HCT116 (cell line): ENCODE measurements around the gene BMP8B. TPM values are rescaled to one million over a fixed set of nuclear protein-coding genes. Genes with fewer than 3 reads are reported as not detected.
A peak's percentile ranks its signal among the peaks of the same experiment; 100 is the strongest.

Experiments used
- ATAC-seq: fragments of 200-7000 bp; cut with Tn5 transposase; 2 replicates; pipeline ENCODE4 v1.9.1; 2020; ENCODE audit warnings: mild to moderate bottlenecking, moderate library complexity
- BruUV-seq: library from RNA; stranded (reverse); fragments of 400-500 nt; replicated peaks from 2 replicates; lab custom pipeline; 2021; lab: Mats Ljungman, UMichigan
- CTCF ChIA-PET: fragments of 300-600 bp; sonication (Branson Sonifier 250); formaldehyde crosslinking; loops from one replicate; lab custom pipeline; 2021; ENCODE audit warnings: antibody characterized with exemption; lab: Charles Lee
- POLR2A ChIA-PET: fragments of 300-600, 350-600 bp; sonication (Branson Sonifier 250); formaldehyde crosslinking; loops from one replicate; lab custom pipeline; 2021; ENCODE audit warnings: antibody characterized with exemption; lab: Charles Lee
- RAD21 ChIA-PET, 2 experiments: fragments of 300-600 bp; sonication (Branson Sonifier 250); formaldehyde crosslinking; loops; one replicate each; lab custom pipeline; 2023; ENCODE audit warnings: low total read pairs in 2 of 2; ENCODE audit not compliant: uncharacterized antibody in 2 of 2, unreplicated experiment in 2 of 2, low non-redundant PET in 1 of 2; lab: Charles Lee
- DNase-seq: peaks from one replicate; pipeline ENCODE4 v3.0.0-alpha.2; 2010; ENCODE audit warnings: low read depth, low spot score
- H2AFZ ChIP-seq: fragments of 200-600 bp; shearing (Covaris generic), sonication (generic); 2 replicates; pipeline ENCODE4 v1.6.1; 2017; ENCODE audit warnings: low read depth, mixed run types, mixed read lengths, antibody characterized with exemption, low read length; ENCODE audit not compliant: poor library complexity, severe bottlenecking
- H3K27ac ChIP-seq: 2 replicates; pipeline ENCODE4 v1.5.1; 2012; ENCODE audit warnings: low read depth, low read length
- H3K27me3 ChIP-seq: fragments of 200-600 bp; sonication (generic); 2 replicates; pipeline ENCODE4 v1.6.1; 2016; ENCODE audit warnings: mixed run types, low read length, mixed read lengths; ENCODE audit not compliant: insufficient read depth
- H3K36me3 ChIP-seq, 2 experiments: fragments of 200-500 bp in 1 of 2; fragments of 200-600 bp in 1 of 2; sonication (Bioruptor generic) in 1 of 2; sonication (generic) in 1 of 2; 2 replicates each; pipeline versions ENCODE4 v1.5.1 to v1.6.1; 2014 to 2016; ENCODE audit warnings: low read length in 2 of 2, inconsistent platforms in 1 of 2, mixed read lengths in 1 of 2, mixed run types in 1 of 2; ENCODE audit not compliant: insufficient read depth in 2 of 2, control insufficient read depth in 1 of 2
- H3K4me1 ChIP-seq, 2 experiments: fragments of 200-600 bp in 1 of 2; sonication (generic) in 1 of 2; 2 replicates each; pipeline versions ENCODE4 v1.5.1 to v1.6.1; 2012 to 2017; ENCODE audit warnings: low read length in 2 of 2, inconsistent platforms in 1 of 2, mild to moderate bottlenecking in 1 of 2, mixed read lengths in 1 of 2, mixed run types in 1 of 2, moderate library complexity in 1 of 2; ENCODE audit not compliant: insufficient read depth in 2 of 2, control insufficient read depth in 1 of 2
- H3K4me2 ChIP-seq: fragments of 200-600 bp; sonication (generic); 2 replicates; pipeline ENCODE4 v1.6.1; 2017; ENCODE audit warnings: mixed run types, low read length, mixed read lengths
- H3K4me3 ChIP-seq, 2 experiments: fragments of 200-600 bp in 1 of 2; sonication (generic) in 1 of 2; replicated peaks in 1 of 2; 2 replicates each; pipeline ENCODE4 v1.5.1; 2011 to 2016; ENCODE audit warnings: low read length in 2 of 2, control low read depth in 1 of 2, low read depth in 1 of 2, mild to moderate bottlenecking in 1 of 2, mixed read lengths in 1 of 2, mixed run types in 1 of 2
- H3K79me2 ChIP-seq: fragments of 200-600 bp; sonication (generic); 2 replicates; pipeline ENCODE4 v1.6.1; 2017; ENCODE audit warnings: mild to moderate bottlenecking, mixed run types, low read length, moderate library complexity, mixed read lengths; ENCODE audit not compliant: insufficient read depth
- H3K9ac ChIP-seq: fragments of 200-600 bp; sonication (generic); 2 replicates; pipeline ENCODE4 v1.6.1; 2016; ENCODE audit warnings: low read length, mixed read lengths
- H3K9me2 ChIP-seq: fragments of 200-600 bp; sonication (generic), shearing (Covaris generic); 2 replicates; pipeline ENCODE4 v1.6.1; 2017; ENCODE audit warnings: mixed run types, mild to moderate bottlenecking, moderate library complexity; ENCODE audit not compliant: insufficient read depth
- H3K9me3 ChIP-seq, 2 experiments: fragments of 200-500 bp in 1 of 2; fragments of 200-600 bp in 1 of 2; sonication (Bioruptor generic) in 1 of 2; sonication (generic) in 1 of 2; 2 replicates each; pipeline ENCODE4 v1.6.1; 2014 to 2017; ENCODE audit warnings: low read length in 2 of 2, mixed read lengths in 2 of 2, inconsistent platforms in 1 of 2, low read depth in 1 of 2, mild to moderate bottlenecking in 1 of 2, mixed run types in 1 of 2, moderate library complexity in 1 of 2; ENCODE audit not compliant: control insufficient read depth in 1 of 2, insufficient read depth in 1 of 2
- H4K20me1 ChIP-seq: fragments of 200-600 bp; sonication (generic), shearing (Covaris generic); 2 replicates; pipeline ENCODE4 v1.6.1; 2017; ENCODE audit warnings: mixed run types, mild to moderate bottlenecking, moderate library complexity; ENCODE audit not compliant: insufficient read depth
- CBX3 ChIP-seq: IDR thresholded peaks from 2 replicates; pipeline ENCODE4 v1.6.1; 2012; ENCODE audit warnings: low read depth
- CEBPB ChIP-seq: IDR thresholded peaks from 2 replicates; pipeline ENCODE4 v1.6.1; 2012; ENCODE audit warnings: low read depth
- EGR1 ChIP-seq: IDR thresholded peaks from 2 replicates; pipeline ENCODE4 v1.6.1; 2012; ENCODE audit warnings: low read depth
- ELF1 ChIP-seq: IDR thresholded peaks from 2 replicates; pipeline ENCODE4 v1.6.1; 2012; ENCODE audit warnings: low read depth, borderline replicate concordance
- EZH2 ChIP-seq: fragments of 200-600 bp; sonication (generic); IDR thresholded peaks from 2 replicates; pipeline ENCODE4 v1.6.1; 2017; ENCODE audit warnings: antibody characterized with exemption, mixed run types
- FOSL1 ChIP-seq: IDR thresholded peaks from 2 replicates; pipeline ENCODE4 v1.6.1; 2012; ENCODE audit warnings: low read depth
- JUND ChIP-seq: IDR thresholded peaks from 2 replicates; pipeline ENCODE4 v1.6.1; 2012
- POLR2A ChIP-seq: IDR thresholded peaks from 2 replicates; pipeline ENCODE4 v1.7.0; 2011; ENCODE audit warnings: borderline replicate concordance; ENCODE audit not compliant: insufficient read depth, insufficient read length; ENCODE audit errors: extremely low read depth
- RAD21 ChIP-seq: IDR thresholded peaks from 2 replicates; pipeline ENCODE4 v1.6.1; 2012; ENCODE audit warnings: low read depth, mild to moderate bottlenecking
- SIN3A ChIP-seq: IDR thresholded peaks from 2 replicates; pipeline ENCODE4 v1.6.1; 2012; ENCODE audit warnings: low read depth
- SP1 ChIP-seq: IDR thresholded peaks from 2 replicates; pipeline ENCODE4 v1.6.1; 2012; ENCODE audit warnings: low read depth
- TCF7L2 ChIP-seq: IDR thresholded peaks from 2 replicates; pipeline ENCODE4 v1.7.0; 2011; ENCODE audit warnings: borderline replicate concordance, inconsistent platforms; ENCODE audit not compliant: insufficient read depth, insufficient read length; ENCODE audit errors: extremely low read depth
- YY1 ChIP-seq: IDR thresholded peaks from 2 replicates; pipeline ENCODE4 v1.6.1; 2011; ENCODE audit warnings: low read length, low read depth, moderate library complexity, mild to moderate bottlenecking; ENCODE audit not compliant: insufficient replicate concordance; ENCODE audit errors: extremely low read depth
- ZNF274 ChIP-seq: fragments of 200-500 bp; sonication (Bioruptor generic); IDR thresholded peaks from 2 replicates; pipeline ENCODE4 v1.6.1; 2014; ENCODE audit warnings: mild to moderate bottlenecking, low read depth, low read length, inconsistent platforms
- intact Hi-C: fragments of 100-400 bp; cut with micrococcal nuclease; formaldehyde crosslinking; loops from 2 replicates; pipeline ENCODE4 v1.10.0; 2022
- total RNA-seq: library from RNA; stranded (reverse); gene quantifications from one replicate; pipeline ENCODE4 v1.2.1, GENCODE V29; 2021; ENCODE audit not compliant: unreplicated experiment
- TF ChIP-seq, protein P1 (sequence below), 3 experiments: fragments of 200-600 bp in 1 of 3; sonication (generic) in 1 of 3; IDR thresholded peaks in 2 of 3; conservative IDR thresholded peaks in 1 of 3; 2 replicates each; pipeline ENCODE4 v1.5.1; 2012 to 2017; ENCODE audit warnings: low read depth in 2 of 3, low read length in 2 of 3, antibody characterized with exemption in 1 of 3, borderline replicate concordance in 1 of 3, control low read depth in 1 of 3, mild to moderate bottlenecking in 1 of 3, mixed read lengths in 1 of 3, mixed run types in 1 of 3, moderate library complexity in 1 of 3; ENCODE audit not compliant: insufficient read depth in 1 of 3
- TF ChIP-seq, protein P2 (sequence below): IDR thresholded peaks from 2 replicates; pipeline ENCODE4 v1.6.1; 2012
- TF ChIP-seq, protein P3 (sequence below): IDR thresholded peaks from 2 replicates; pipeline ENCODE4 v1.6.1; 2011; ENCODE audit warnings: mild to moderate bottlenecking, low read length, moderate library complexity; ENCODE audit not compliant: insufficient replicate concordance; ENCODE audit errors: extremely low read depth
- TF ChIP-seq, protein P4 (sequence below): IDR thresholded peaks from 2 replicates; pipeline ENCODE4 v1.6.1; 2012

The BMP8B gene
- total RNA-seq, 1 experiment from 2014 or later: 9.5 TPM

DNA sequence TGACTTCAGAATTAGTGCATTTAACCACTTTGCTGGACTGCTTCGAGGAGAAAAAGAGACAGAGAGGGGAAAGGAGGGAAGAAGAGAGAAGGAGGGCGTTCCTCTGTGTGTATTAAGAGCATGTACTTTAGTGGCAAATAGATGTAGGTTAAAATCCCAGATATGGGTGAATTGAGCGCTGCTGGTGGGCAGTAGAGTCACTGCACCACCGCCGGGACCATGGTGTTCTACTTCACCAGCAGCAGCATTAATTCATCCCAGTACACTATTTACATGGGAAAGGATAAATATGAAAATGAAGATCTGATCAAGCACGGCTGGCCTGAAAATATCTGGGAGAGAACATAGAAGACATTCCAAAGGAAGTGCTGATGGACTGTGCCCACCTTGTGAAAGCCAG, 70.9 kb downstream of the BMP8B start:
- Histone ChIP-seq H4K20me1 (no peaks in the 10 kb centered on the region), H3K79me2 (no peaks in the 10 kb centered on the region), H3K9ac (no peak overlapping the region), H3K36me3 (no peaks in the 10 kb centered on the region), H2AFZ (no peak overlapping the region), H3K4me3 (no peak overlapping the region), H3K4me1 (peaks cover 0 to 3% of the 10 kb centered on the region in 2 experiments; a peak in 1 of 4 replicates), H3K9me3 (no peaks in the 10 kb centered on the region), H3K27me3 (peaks cover 4% of the 10 kb centered on the region; the same call in 1 of the 2 replicates), H3K4me2 (no peak overlapping the region), H3K9me2 (no peaks in the 10 kb centered on the region), H3K27ac (no peak overlapping the region)
- ChIA-PET POLR2A (no interaction called here), RAD21 (no interaction called here), CTCF (interaction anchor here (1.0 to 4.6 kb wide), 2 partner anchors 111 to 619 kb away, joined by 3 to 29 read pairs; no protein-coding TSS in a partner anchor)
- TF ChIP-seq, protein P1, sequence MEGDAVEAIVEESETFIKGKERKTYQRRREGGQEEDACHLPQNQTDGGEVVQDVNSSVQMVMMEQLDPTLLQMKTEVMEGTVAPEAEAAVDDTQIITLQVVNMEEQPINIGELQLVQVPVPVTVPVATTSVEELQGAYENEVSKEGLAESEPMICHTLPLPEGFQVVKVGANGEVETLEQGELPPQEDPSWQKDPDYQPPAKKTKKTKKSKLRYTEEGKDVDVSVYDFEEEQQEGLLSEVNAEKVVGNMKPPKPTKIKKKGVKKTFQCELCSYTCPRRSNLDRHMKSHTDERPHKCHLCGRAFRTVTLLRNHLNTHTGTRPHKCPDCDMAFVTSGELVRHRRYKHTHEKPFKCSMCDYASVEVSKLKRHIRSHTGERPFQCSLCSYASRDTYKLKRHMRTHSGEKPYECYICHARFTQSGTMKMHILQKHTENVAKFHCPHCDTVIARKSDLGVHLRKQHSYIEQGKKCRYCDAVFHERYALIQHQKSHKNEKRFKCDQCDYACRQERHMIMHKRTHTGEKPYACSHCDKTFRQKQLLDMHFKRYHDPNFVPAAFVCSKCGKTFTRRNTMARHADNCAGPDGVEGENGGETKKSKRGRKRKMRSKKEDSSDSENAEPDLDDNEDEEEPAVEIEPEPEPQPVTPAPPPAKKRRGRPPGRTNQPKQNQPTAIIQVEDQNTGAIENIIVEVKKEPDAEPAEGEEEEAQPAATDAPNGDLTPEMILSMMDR (IDR thresholded peaks at IDR 0.05 in 2 of 3, conservative IDR thresholded peaks at IDR 0.05 in 1 of 3; ENCODE audit: borderline replicate concordance in 1 of 3, insufficient read depth in 1 of 3, low read depth in 2 of 3, low read length in 2 of 3): 0 out of 6 replicates have a peak, but pooled peaks of 1 of the 3 experiments have one; percentile 6
- no peak for TF ChIP-seq POLR2A
- TF ChIP-seq, protein P2, sequence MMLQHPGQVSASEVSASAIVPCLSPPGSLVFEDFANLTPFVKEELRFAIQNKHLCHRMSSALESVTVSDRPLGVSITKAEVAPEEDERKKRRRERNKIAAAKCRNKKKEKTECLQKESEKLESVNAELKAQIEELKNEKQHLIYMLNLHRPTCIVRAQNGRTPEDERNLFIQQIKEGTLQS: no peak
- TF ChIP-seq EGR1: no peak
- TF ChIP-seq FOSL1: no peak
- no peak for TF ChIP-seq YY1
- no peak for TF ChIP-seq EZH2
- TF ChIP-seq CEBPB: no peak
- ATAC-seq (peak; percentile 63), DNase-seq (no peak)
- intact Hi-C loops: no loop called here
- no TSS peak for BruUV-seq

DNA sequence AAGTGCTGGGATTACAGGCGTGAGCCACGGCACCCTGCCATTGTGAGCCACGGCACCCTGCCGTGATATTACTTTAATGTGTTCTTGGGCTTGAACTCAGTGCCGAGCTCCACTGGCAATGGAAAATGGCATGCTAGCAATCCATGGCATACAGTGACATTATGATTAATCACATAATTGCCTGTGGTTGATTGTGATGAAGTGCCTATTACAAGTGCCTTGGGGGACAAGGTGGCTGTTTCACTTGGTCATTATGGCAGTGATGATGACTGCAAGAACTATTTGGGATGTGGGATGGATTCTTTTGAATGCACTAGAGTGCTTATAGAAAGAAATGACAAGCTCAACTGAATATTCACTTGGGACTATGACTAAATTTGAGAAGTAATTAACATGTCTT, 75.1 kb downstream of the BMP8B start:
- H3K9me3 ChIP-seq: no peaks in the 10 kb centered on the region
- DNase-seq (no peak), ATAC-seq (no peak)
- ChIA-PET RAD21 (no interaction called here), CTCF (interaction anchor here (1.7 kb wide), 1 partner anchor 12 kb away, joined by 4 read pairs; no protein-coding TSS in a partner anchor), POLR2A (no interaction called here)
- no peaks in the 10 kb centered on the region for H4K20me1 ChIP-seq
- BruUV-seq: no TSS peak
- no peak for TF ChIP-seq SIN3A
- TF ChIP-seq EGR1: no peak
- TF ChIP-seq, protein P3, sequence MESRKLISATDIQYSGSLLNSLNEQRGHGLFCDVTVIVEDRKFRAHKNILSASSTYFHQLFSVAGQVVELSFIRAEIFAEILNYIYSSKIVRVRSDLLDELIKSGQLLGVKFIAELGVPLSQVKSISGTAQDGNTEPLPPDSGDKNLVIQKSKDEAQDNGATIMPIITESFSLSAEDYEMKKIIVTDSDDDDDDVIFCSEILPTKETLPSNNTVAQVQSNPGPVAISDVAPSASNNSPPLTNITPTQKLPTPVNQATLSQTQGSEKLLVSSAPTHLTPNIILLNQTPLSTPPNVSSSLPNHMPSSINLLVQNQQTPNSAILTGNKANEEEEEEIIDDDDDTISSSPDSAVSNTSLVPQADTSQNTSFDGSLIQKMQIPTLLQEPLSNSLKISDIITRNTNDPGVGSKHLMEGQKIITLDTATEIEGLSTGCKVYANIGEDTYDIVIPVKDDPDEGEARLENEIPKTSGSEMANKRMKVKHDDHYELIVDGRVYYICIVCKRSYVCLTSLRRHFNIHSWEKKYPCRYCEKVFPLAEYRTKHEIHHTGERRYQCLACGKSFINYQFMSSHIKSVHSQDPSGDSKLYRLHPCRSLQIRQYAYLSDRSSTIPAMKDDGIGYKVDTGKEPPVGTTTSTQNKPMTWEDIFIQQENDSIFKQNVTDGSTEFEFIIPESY: no peak
- no peak for TF ChIP-seq CBX3
- TF ChIP-seq ZNF274: no peak
- no peak for TF ChIP-seq TCF7L2
- TF ChIP-seq YY1: no peak
- TF ChIP-seq CEBPB: no peak
- no peak for TF ChIP-seq ELF1
- TF ChIP-seq SP1: no peak
- no peak for TF ChIP-seq RAD21
- no peak for TF ChIP-seq JUND
- TF ChIP-seq, protein P4, sequence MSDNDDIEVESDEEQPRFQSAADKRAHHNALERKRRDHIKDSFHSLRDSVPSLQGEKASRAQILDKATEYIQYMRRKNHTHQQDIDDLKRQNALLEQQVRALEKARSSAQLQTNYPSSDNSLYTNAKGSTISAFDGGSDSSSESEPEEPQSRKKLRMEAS: no peak
- no peak for TF ChIP-seq EZH2
- no peaks in the 10 kb centered on the region for H3K36me3 ChIP-seq
- intact Hi-C loops: no loop called here
- no peaks in the 10 kb centered on the region for H3K9me2 ChIP-seq
- H2AFZ ChIP-seq: no peak overlapping the region
- H3K27ac ChIP-seq: no peak overlapping the region
- peaks cover 4% of the 10 kb centered on the region; the same call in 1 of the 2 replicates for H3K27me3 ChIP-seq
- no peaks in the 10 kb centered on the region for H3K4me1 ChIP-seq
- H3K79me2 ChIP-seq: no peaks in the 10 kb centered on the region
- no peak overlapping the region for H3K9ac ChIP-seq
- no peak overlapping the region for H3K4me3 ChIP-seq
- no peak overlapping the region for H3K4me2 ChIP-seq
